Measurements from ENCODE around the gene CCDC24. TPM values are rescaled to one million over a fixed set of nuclear protein-coding genes. Genes with fewer than 3 reads are reported as not detected.
A peak's percentile ranks its signal among the peaks of the same experiment; 100 is the strongest.

Gene CCDC24
- total and polyA plus RNA-seq, 2 of the 4 experiments (the other 2 are of a cell fraction): 1.4 to 4.6 TPM

DNA sequence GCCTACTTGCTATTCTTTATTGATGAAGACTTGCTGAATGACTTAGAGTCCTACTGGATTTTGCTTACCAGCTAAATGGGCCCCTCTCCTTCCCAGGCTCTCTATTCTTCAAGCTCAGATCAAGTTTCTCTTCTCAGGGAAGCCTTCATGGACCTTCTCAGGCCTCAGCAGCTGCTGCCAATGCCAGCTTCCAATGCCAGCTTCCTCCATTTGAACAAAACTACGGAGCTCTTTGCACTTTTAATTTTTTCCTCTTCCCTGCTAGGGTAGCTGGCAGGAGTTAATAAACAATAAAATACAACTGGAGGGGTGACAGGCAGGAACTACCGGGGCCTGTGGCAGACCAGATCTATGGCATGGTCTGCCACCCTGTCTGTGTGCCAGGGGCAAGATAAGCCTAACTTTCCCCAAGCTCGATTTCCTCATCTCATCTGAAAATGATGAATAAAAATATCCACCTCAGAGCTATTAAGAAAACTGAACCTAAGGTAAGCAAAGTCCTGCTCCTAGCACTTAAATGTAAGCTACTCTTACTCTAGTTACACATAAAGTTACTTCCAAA, 45.6 kb upstream of the CCDC24 start (continued):
- no peak for TF ChIP-seq MAZ (IDR thresholded peaks at IDR 0.05; ENCODE audit: borderline replicate concordance, low read depth, low read length)

DNA sequence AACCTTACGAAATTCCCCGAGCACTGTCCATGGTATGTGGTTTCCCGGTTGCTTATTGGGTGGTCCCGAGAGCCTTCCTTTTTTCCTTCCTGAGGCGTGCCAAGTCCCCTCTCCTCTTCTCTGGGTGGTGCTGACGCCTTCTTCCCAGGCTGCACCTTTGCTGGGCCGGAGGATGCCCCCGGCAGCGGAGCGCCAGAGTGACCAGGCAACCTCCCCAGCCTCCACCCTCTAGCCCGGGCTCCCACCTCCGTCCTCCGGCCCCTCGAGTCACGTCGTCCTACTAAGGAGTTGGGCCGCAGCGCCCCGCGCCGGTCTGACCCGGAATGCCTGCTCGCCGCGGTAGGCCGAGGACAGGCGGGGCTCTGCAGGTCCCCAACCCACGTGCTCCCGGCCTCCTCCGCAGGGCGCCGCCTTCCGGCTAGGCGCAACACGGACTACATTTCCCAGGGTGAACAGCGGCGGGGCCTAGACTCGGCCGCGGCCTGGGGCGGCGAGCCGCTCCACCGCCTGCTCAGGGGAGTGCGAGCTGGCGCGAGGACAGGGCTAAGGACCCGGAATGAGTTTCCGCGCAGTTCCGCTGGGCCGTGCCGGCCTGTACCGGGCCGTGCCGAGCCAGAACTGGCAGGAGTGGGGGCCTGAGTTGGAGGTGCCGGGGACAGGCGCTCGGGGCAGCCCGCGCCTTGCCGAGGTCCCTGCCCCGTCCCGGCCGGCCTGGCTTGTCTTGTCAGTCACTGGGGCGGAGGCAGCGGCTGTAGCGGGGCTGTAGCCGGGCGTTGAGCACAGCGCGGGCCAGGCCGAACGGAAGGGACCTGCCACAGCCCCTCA, 45.0 kb upstream of the CCDC24 start, which contains the start of gene IPO13:
IPO13 (plus strand) TSS at position 715 of the 825 bp plus-strand sequence. CDS start 651 bp downstream, outside the sequence.
- H3K14ac ChIP-seq (replicated peaks; ENCODE audit: low read depth, low read length): peak within 1 kb of the TSS; percentile 99
- peak within 1 kb of the TSS; percentile 81 for H3K4me2 ChIP-seq (ENCODE audit: low read depth, low read length)
- TF ChIP-seq RAD21 (IDR thresholded peaks at IDR 0.05; ENCODE audit: low read length): peak; percentile 59
- TF ChIP-seq POLR2A (IDR thresholded peaks at IDR 0.05; ENCODE audit: low read depth, low read length): peak; percentile 72
- peak; percentile 65; the same call in 1 of the 2 replicates for TF ChIP-seq MAZ (IDR thresholded peaks at IDR 0.05; ENCODE audit: borderline replicate concordance, low read depth, low read length)
- no peak for TF ChIP-seq RFX5 (IDR thresholded peaks at IDR 0.05; ENCODE audit: low read depth, low read length)
- TF ChIP-seq MXI1 (IDR thresholded peaks at IDR 0.05; ENCODE audit: borderline replicate concordance, low read depth, low read length): peak; percentile 98
- peak; percentile 77; the same call in 1 of the 2 replicates for TF ChIP-seq CEBPB (IDR thresholded peaks at IDR 0.05; ENCODE audit: low read depth, low read length)
- TF ChIP-seq USF2 (IDR thresholded peaks at IDR 0.05; ENCODE audit: low read depth, low read length): peak; percentile 88
- no peak for TF ChIP-seq FOS (IDR thresholded peaks at IDR 0.05; ENCODE audit: low read depth, low read length)
- TF ChIP-seq, protein P1, sequence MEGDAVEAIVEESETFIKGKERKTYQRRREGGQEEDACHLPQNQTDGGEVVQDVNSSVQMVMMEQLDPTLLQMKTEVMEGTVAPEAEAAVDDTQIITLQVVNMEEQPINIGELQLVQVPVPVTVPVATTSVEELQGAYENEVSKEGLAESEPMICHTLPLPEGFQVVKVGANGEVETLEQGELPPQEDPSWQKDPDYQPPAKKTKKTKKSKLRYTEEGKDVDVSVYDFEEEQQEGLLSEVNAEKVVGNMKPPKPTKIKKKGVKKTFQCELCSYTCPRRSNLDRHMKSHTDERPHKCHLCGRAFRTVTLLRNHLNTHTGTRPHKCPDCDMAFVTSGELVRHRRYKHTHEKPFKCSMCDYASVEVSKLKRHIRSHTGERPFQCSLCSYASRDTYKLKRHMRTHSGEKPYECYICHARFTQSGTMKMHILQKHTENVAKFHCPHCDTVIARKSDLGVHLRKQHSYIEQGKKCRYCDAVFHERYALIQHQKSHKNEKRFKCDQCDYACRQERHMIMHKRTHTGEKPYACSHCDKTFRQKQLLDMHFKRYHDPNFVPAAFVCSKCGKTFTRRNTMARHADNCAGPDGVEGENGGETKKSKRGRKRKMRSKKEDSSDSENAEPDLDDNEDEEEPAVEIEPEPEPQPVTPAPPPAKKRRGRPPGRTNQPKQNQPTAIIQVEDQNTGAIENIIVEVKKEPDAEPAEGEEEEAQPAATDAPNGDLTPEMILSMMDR (conservative IDR thresholded peaks at IDR 0.05; ENCODE audit: low read depth, low read length): peak; percentile 66
- TF ChIP-seq CHD1 (IDR thresholded peaks at IDR 0.05; ENCODE audit: low read depth, low read length): no peak
- BruUV-seq (replicated peaks): no TSS peak
- peak; percentile 97 for ATAC-seq (ENCODE audit: low read depth)
- no peaks in the 10 kb centered on the region for H4K20me1 ChIP-seq (ENCODE audit: insufficient read depth, low read length)
- peak within 1 kb of the TSS; percentile 95 for H3K56ac ChIP-seq (ENCODE audit: extremely low read depth, insufficient read depth, low read length)
- H4K5ac ChIP-seq (ENCODE audit: low read depth, low read length): peak within 1 kb of the TSS; percentile 89
- no peaks in the 10 kb centered on the region for H3K9me3 ChIP-seq (ENCODE audit: control insufficient read depth, insufficient read depth, low read length)
- H4K91ac ChIP-seq (ENCODE audit: insufficient read depth, low read depth, low read length): peak within 1 kb of the TSS; percentile 100
- intact Hi-C loops (cut with micrococcal nuclease): loop anchor here (1.0 to 2.0 kb wide), 2 partner anchors 22 to 183 kb away; no protein-coding TSS in a partner anchor
- peak within 1 kb of the TSS; percentile 84; the same call in 1 of the 2 replicates for H3K18ac ChIP-seq (ENCODE audit: low read depth, low read length)
- H3K4me3 ChIP-seq (ENCODE audit: insufficient read depth, low read depth, low read length): peak within 1 kb of the TSS; percentile 67
- 0% methylated on average over 12 of the region's 74 CpGs; no CpG with 5 or more reads in 1 of the 2 experiments for WGBS, 2 experiments (ENCODE audit: extremely low coverage in 2 of 2, insufficient read length in 1 of 2)
- peak within 1 kb of the TSS; percentile 99 for H3K4ac ChIP-seq (ENCODE audit: low read depth, low read length)
- no peaks in the 10 kb centered on the region for H3K27me3 ChIP-seq (ENCODE audit: control insufficient read depth, insufficient read depth, low read length)
- H2BK20ac ChIP-seq (ENCODE audit: low read depth, low read length): peak within 1 kb of the TSS; percentile 74
- in situ Hi-C loops (cut with MboI; ENCODE audit: low sequenced_read_pairs): no loop called here
- peak; percentile 94 for DNase-seq
- peak within 1 kb of the TSS; percentile 100 for H2BK120ac ChIP-seq (ENCODE audit: low read depth, low read length)
- peak within 1 kb of the TSS; percentile 93 to 99 for H4K8ac ChIP-seq (ENCODE audit: low read depth in 2 of 2, low read length in 2 of 2)
- peaks cover 14% of the 10 kb centered on the region for H3K9me1 ChIP-seq (ENCODE audit: insufficient read depth, low read length)
- H2AK5ac ChIP-seq (ENCODE audit: low read depth, low read length): peak within 1 kb of the TSS; percentile 93
- H2AK9ac ChIP-seq (replicated peaks; ENCODE audit: low read depth, low read length, poor library complexity): peak within 1 kb of the TSS; percentile 98
- H2BK5ac ChIP-seq (ENCODE audit: low read depth, low read length, poor library complexity, severe bottlenecking): peak within 1 kb of the TSS; percentile 98
- H3K9ac ChIP-seq (ENCODE audit: low read depth, low read length): peak within 1 kb of the TSS; percentile 96
- H3K36me3 ChIP-seq (ENCODE audit: control insufficient read depth, insufficient read depth, low read length): peaks cover 5% of the 10 kb centered on the region
- H3K27ac ChIP-seq (ENCODE audit: insufficient read depth, low read length): peak within 1 kb of the TSS; percentile 97
- ChIA-PET CTCF (interaction anchor here (0.9 to 3.5 kb wide), 5 partner anchors 12 to 183 kb away, joined by 3 to 21 read pairs (median 6); partner anchors contain the start of gene DPH2), POLR2A (ENCODE audit: unreplicated experiment) (interaction anchor here (0.6 kb wide), 1 partner anchor 135 kb away, joined by 3 read pairs; no protein-coding TSS in a partner anchor)
- peaks cover 15% of the 10 kb centered on the region for H3K4me1 ChIP-seq (ENCODE audit: control insufficient read depth, insufficient read depth, low read length)
- dilution Hi-C loops (cut with HindIII; ENCODE audit: low sequenced_read_pairs, unreplicated experiment): no loop called here
- H2AFZ ChIP-seq (replicated peaks; ENCODE audit: low read length, poor library complexity): peak within 1 kb of the TSS; percentile 96
- H3K79me1 ChIP-seq (ENCODE audit: low read depth in 1 of 2, low read length in 2 of 2): peaks cover 9 to 47% of the 10 kb centered on the region in 2 experiments; a peak in 3 of 4 replicates
- H2BK15ac ChIP-seq (ENCODE audit: low read depth, low read length): peak within 1 kb of the TSS; percentile 99; the same call in 2 of the 3 replicates
- peak within 1 kb of the TSS; percentile 90 for H3K23ac ChIP-seq (ENCODE audit: low read depth, low read length)
